DMS153 treated with DMSO at 0.1 percent for 48 hours (cell line): ENCODE data around the gene WNT9A.
A peak's percentile ranks its signal among the peaks of the same experiment; 100 is the strongest.

Source experiments
- DNase-seq: peaks from one replicate; lab custom pipeline; 2025; ENCODE audit not compliant: unreplicated experiment; lab: John Stamatoyannopoulos, UW

The WNT9A gene

DNA sequence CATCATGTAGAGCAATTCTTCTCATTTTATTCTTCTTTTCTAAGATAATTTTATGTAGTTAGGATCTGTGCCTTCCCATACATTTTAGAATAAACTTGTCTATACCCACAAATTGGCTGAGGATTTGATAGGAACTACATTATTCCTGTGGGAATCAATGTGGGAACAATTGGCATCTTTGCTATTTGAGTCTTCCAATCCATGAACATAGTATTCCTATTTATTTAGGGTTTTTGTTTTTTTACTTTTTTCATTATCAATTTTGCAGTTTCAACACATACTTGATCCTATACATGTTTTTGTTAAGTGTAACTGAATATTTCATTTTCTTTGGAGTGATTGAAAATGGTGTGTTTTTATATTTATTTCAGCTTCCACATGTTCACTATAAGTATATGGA, 8.1 kb upstream of the WNT9A start:
- no peak for DNase-seq

DNA sequence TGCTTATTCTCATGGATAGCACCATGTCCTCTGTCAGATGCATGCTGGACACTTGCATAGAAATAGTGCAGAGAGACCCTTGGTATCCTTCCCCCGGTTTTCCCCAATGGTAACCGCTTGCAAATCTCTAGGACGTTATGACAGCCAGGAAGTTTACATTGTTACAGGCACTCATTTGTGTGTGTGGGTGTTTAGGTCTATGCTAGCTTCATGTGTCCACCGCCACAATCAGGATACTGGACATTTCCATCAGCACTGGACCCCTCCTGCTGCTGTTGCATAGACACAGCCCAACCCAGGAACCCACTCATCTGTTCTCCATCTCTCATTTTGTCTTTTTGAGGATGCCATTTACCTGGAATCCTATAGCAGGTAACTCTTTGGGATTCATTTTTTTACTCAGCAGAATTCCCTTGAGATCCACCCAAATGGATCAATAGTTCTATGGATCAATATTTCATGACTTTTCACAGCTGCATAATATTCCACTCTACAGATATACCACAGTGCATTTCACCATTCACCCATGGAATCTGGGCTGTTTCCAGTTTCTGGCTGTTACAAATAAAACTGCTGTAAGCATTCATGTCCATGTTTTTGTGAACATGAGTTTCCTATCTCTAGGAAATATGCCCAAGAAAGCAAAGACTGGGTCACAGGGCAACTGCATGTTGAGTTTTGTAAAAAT, 6.6 kb upstream of the WNT9A start:
- no peak for DNase-seq

DNA sequence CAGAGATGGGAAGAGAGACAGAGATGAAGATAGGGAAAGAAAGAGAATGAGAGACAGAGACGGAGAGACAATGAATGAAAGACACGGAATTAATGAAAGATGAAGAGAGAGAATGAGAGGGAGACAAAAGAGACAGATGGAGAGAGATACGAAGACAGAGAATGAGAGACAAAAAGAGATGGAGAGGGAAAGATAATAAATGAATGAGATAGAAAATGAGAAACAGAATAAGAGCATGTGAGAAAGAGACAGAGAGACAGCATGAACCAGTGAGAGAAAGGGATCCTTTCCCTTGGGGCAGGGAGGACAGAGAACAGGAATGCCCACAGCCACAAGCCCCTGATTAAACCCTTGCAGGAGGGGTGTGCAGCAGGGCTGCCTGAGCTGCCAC, 5.3 kb upstream of the WNT9A start:
- DNase-seq = no peak

DNA sequence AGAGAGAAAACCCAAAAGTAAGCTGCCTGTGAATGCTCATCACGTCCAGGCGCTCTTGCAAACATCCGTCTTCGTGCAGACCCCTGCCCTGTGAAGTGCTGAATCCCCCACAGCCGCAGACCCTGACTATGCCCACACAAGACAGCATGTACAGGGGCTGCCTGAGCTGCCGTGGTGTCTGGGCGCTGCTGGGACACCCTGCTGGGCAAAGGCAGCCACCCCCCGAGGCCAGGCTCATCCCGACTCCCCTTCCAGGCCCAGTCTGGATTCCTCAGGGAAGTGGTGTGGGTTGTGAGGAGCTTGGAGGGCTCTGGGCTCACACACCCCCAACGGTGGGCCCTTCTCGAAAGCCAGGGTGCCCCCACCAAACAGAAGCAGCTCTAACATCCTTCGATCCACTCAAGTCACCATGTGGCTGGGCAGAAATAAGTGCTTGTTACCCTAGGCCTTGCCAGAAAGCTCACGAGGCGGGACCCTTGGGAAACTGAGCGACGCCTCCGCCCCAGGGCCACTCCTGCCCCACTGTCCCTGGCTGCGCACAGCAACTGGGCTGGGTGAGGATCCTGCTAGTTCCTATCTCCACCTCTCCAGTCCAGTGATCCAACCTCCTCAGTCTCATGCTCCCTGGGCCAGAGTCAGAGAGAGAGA, 4.8 kb upstream of the WNT9A start:
- no peak for DNase-seq

DNA sequence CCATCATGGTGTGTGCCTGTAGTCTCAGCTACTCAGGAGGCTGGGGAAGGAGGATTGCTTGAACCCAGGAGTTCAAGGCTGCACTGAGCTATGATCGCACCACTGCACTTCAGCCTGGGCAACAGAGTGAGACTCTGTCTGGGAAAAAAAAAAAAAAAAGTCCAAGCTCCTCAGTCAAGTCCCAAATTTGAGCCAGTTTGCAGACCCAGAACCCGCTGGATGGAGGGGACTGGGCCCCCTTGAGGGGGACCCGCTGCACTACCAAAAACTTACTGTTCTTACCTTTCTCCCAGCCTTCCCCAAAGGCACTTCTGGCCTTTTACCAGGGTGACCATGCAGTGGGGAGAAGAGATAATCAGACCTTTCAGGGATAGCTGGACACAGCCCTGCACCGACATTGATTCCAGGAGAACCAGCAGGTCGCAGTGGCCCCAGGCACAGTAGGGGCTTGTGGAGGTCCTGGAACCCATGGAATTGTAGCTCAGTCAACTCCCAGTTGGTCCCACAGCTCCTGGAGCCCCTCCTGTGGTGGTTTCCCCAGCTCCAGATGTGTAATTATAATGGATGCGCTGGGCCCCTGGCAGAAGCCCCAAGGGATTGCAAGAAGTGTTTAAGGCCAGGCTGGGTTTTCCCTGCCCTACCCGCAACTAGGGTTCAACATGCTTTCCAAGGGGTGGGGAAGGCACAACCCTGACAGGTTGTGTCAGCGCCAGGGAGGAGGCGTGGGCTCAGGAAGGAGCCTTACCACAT, 4.1 kb upstream of the WNT9A start:
- no peak for DNase-seq

DNA sequence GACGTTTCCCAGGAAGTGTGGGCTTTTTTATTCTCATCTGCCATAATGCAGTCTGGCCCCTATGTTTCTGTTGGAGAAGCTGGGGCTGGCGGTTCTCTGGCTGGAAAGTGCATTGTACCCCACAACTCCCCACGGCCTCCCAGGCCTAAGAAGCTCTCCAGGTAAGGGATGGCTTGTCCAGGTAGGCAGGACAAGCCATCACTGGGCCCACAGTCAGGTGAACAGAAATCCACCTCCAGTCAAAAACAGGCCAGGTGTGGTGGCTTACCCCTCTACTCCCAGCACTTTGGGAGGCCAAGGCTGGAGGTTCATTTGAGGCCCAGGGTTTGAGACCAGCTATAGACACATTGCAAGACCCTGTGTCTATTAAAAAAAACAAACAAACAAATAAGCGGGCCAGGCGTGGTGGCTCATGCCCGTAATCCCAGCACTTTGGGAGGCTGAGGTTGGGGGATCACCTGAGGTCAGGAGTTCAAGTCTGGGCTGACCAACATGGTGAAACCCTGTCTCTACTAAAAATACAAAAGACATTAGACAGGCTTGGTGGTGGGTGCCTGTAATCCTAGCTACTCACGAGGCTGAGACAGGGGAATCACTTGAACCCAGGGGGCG, 3.1 kb upstream of the WNT9A start:
- no peak for DNase-seq

DNA sequence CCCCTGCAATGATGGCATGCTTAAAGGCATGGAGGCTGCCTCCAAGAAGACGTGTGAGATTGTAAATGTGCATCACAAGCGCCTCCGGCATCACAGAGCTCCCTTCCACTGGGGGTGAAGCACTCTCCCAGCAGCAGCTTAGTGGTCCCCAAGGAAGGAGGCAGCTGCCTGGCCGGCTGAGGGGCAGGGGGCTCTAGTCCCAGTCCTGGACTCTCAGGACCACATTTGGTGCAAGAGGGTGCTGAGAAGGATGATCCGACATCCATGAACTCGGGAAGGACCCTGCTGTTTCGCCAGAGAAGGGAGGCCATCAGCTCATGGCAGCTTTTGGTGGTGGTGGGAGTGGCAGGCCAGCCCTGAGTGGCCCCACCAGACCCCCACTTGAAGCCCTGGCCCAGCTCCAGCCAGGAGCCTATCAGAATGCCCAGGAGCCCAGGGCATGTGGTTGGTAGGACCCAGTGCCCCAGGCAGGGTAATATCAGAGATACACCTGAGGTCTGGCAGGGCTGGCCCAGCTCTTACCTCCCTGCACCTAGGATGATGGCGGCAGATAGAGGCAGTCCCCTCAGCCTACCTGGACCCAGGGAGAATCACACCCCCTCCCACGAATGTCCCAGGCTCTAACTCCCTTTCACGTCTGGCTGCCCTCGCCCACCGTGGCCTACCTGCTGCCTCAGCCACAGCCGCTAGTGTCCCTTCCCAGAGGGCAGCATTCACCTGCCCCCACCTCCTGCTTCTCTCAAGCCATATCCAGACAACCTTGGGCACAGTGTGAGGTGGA, 2.4 kb upstream of the WNT9A start:
- no peak for DNase-seq

DNA sequence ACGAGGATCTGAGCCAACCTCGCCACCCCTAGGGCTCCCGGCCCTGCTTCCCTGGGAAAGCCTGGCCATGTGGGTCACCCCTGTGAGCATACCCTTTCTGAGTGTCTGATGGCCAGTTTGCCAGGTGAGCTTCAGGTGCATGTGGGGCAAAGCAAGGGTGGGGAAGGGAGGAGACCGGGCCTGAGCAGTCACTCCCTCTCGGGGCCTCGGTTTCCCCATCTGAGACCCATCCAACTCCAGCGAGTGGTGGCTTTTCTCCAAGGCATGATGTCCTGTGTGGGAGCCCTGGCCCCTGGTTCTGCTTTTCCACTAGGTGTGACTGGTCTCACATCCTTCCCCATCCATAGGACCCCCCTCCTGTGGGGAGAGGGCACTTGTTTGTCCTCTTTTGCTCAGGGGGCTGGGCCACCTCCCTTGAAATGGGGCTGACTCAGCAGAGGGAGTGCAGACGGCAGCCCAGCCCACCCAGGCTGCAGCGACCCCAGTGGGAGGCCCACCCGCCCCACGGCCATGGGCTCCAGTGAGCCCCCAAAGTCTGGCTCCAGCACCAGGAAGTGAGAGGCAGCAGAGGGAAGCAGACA, 1.7 kb upstream of the WNT9A start:
- DNase-seq = no peak

DNA sequence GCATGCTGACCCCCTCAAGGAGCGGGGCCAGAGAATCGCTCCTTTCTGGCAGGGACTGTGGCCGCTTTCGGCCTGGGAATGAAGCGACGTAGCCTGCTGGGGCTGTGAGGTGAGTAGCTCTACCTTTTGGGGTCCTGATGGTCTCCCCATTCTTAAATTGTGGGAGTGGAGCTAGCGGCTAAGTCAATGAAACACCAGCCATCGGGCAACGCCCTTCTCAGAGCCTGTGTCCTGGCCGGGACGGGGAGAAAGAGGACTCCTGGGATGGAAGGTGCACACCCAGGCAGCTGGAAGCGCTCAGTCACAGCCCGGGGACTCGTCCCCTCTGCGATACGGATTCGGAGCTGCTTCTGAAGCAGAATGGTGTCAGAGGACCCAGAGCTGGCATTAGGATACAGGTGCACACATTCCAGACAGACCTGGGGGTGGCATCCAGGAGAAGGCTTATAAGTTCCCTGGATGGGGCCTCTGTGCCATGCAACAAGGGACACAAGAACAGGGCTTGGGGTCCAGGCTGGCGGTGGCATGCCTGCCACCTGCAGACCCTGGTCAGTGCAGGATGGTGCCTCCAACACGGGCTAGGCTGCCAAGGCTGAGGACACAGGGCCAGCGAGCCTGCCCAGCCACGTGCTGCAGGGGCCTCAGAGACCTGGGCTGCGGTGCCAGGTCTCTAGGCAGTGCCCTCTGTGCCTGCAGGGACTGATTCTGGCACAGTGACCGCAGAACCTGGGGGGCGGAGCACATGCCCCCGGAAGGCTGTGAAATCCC, 945 bp upstream of the WNT9A start:
- DNase-seq = no peak

DNA sequence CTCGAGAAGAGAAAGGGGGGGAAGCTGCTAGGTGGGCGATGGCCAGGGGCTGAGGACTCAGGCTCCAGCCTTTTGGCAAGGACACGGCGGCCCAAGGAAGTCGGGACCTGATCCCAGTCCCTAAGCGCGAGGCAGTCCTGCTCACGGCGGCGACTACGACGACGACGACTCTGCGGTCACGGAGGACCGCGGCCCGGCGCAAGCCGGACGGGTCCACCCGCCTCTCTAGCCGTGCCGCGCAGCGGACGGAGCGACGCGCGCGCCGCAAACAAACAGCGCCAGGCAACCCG, 401 bp downstream of the WNT9A start:
- no peak for DNase-seq

DNA sequence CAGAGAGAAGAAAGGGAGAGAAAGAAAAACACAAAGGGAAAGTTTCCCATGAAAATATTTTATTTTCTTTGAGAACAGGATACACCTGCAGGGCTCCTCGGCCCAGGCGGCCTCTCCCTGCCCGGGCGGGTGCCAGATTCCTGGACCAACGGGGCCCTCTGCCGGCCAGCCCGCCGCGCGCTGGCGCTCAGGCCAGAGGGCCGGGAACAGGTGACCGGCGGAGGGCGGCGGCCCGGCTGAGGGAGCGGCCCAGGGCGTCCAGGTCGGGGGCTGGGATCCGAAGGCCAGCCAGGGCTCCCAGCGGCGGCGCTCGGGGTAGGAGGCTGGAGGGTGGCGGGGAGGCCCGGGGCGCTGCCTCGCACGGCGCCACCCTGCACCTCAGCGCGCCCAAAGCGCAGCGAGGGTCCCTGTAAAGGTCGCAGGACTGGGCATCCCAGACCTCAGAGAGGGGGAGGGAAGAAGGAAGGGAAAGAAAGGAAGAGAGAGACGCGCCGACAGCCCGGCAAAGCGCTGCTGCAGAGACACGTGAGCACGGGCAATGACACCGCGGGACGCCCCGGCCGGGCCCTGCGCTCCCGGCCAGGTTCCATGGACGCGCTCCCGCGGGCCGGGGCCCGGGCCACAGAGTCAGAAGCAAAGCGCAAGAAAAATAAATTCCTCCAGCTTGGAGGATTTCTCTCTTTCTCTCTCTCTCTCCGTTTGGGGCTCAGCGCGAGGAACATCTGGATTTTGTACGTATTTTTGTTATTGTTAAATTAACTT, 927 bp downstream of the WNT9A start:
- peak; percentile 91 for DNase-seq

DNA sequence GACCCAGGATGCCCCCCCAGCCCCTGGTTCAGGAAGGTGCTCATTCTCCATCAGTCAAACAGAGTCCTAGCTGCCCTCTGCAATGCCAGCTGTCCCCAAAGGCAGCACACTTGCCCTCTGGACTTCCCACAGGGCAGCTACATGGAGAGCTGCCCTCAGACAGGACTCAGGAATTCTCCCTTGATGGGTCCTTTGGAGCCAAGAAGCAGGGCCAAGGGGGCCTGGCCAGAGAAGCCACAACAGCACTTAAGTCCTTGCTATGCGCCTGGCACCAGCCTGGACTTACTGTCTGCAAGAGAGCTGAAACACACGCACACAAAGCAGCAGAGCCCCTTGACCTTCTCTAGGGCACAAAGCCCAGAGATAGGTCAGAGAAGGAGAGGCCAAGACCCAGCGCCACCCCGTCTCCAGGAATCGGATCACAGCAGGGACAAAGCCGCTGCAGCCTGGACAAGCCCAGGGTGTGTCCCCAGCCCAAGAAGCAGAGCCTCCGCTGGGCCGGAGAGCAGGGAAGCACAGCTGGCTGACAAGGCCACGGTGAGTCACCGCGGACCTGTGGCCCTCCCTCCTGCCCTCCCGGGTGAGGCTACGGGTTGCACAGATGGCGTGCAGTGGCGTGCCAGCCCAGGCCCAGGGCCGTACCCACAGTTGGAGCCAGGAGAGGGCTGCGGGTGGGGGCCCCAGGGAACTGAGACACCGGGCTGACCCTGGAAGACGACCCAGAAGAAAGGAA, 1.7 kb downstream of the WNT9A start:
- DNase-seq = peak; percentile 86

DNA sequence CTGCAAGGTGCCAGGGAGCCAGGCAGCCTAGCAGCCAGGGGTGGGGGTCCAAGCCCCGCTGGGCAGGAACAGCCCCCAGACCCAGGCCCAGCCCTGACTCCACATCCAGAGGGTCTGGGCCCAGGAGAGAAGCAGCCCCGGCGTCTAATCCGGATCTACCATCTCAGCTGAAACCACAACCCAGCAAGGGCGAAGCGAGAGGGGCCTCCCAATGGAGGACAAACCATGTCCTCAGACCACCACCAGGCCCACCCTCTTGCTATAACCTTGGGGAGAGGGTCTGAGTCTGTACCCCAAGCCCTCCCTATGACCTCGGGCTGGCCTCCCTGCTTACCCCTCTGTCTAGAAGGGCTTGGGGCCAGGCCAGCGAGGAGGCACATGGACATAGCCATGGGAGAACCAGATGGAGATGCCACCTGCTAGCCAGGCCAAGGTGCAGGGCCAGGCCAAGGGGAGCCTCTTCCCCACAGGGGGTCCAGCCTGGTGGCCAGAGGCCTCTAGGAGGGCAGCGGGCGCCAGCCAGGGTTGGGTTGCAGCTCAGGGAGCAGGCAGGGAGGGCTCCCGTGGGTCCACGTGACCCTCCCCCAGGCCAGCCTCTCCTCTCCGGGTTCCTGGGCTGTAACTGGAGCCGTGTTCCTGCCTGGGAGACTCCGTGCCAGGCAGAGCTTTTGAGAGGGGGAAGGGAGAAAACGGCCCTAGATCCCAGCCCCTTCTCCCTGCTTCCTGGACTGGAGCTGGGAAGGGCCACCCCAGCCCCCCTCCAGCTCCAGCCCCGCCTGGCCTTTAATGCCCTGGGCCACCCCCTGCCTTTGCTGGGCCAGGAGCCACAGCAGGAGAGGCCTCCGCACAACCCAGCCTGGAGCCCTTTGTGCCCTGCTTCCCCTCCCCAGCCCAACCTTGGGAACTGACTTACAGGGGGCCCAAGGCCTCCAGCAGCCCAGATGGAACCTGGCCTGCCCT, 2.5 kb downstream of the WNT9A start:
- DNase-seq = peak; percentile 38

DNA sequence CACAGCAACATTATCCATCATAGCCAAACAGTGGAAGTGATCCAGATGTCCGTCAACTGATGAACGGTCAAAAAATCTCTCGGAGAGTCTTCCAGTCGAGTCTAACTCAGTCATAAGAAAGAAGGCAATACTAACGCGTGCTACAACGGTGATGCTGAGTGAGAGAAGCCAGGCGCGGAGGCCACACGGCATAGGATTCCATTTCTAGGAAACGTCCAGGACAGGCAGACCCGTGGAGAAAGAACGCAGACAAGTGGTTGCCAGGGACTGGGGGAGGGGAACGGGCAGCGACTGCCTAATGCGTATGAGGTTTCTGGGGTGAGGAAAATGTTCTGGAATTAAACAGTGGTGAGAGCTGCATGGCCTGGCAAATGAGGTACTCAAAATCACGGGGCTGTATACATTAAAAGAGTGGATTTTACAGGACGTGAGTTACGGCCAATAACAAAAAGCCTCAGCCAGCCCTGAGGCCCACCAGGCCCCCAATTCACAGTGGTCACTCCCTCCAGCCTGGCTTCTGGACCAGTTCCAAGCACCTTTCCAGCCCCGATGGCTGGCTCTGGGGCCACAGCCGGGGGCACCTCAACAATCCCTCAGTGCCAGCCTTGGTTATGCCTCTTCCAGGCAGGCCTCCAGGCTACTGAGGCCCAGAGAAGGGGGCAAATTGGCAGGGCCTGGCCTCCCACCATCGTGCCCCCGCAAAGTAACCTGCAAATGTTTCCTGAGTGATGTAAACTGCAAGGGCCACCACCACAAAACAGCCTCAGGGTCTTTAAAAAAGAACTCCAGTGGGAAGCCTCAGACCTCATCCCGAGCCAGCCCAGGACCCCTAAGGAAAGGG, 3.4 kb downstream of the WNT9A start:
- DNase-seq = no peak

DNA sequence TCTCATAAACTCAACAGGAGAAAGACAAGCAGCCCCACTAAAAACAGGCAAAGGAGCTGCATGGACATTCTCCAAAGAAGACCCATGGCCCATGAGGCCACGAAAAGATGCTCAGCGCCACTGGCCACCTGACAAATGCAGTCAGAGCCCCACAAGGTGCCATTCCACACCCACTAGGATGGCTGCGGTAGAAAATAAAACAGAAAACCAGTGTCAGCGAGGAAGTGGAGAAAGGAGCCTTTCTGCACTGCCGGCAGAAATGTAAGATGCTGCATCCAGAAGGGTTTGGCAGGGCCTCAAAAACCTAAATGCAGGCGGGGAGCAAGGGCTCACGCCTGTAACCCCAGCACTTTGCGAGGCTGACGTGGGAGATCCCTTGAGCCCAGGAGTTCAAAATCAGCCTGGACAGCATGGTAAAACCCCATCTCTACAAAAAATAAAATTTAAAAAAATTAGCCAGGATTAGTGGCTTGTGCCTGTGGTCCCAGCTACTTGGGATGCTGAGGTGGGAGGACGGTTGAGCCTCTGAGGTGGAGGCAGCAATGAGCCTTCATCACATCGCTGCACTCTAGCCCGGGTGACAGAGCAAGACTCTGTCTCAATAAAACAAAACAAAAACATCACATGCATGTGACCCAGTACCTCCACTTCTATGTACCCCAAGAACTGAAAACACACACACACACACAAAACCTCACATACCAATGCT, 4.2 kb downstream of the WNT9A start:
- no peak for DNase-seq

DNA sequence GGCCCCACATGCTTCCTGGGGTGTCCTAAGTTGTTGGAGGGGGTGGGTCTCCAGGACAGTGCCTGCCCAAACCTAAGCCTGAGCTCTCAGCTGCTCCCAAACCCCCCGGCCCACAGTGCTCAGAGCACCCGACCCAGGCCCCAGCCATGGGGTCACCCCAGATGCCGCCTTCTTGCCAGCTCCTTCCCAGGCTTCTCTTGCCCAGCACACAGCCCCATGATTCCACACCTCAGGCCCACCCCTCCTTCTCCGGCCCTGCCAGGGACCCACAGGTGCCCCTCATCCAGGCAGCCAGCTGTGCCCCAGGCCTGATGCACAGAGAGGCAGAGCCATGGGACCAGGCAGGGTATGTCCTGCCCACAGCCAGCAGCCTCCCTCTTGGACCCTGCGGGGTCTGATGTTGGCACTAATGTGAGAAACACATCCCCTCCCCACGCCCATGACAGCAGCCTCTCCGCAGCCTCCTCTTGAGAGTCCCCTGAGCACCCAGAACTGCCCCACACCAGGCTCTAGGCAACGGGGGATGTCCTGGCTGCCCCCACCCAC, 4.9 kb downstream of the WNT9A start:
- no peak for DNase-seq
